Fibroblast of lung (primary cell): ENCODE measurements around the gene CA5A.
"Not testable (repeated sequence)": the region's sequence is repeated elsewhere in the genome, so short reads cannot be mapped to it uniquely, and the experiment has no call there.

Experiments
- EZH2 ChIP-seq: IDR thresholded peaks from 2 replicates; pipeline ENCODE4 v1.5.1; 2012; ENCODE audit warnings: low read length, control low read depth, mild to moderate bottlenecking; ENCODE audit errors: missing control alignments
- TF ChIP-seq, protein P1 (sequence below), 2 donors: IDR thresholded peaks in 1 of 2; conservative IDR thresholded peaks in 1 of 2; 1 replicate in 1 of 2; 2 replicates in 1 of 2; pipeline ENCODE4 v1.5.1; 2011 to 2012; ENCODE audit warnings: low read length in 2 of 2, control low read depth in 1 of 2, inconsistent platforms in 1 of 2, low read depth in 1 of 2, mild to moderate bottlenecking in 1 of 2

DNA sequence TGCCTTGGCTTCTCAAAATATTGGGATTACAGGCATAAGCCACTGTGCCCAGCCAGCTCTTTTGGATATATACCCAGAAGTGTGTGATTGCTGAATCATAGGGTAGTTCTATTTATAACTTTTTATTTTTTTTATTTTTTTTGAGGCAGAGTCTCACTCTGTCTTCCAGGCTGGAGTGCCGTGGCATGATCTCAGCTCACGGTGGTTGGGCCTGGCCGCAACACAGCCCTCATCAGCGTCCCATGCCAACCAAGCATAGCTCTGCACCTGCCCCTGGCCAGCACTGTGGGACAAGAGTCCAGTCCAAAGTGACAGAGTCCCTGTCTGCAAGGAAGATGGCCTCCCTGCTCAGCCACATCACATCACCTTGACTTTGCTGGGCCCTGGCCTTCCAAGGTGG lies 42.3 kb downstream of the CA5A start:
- TF ChIP-seq EZH2, result not testable (repeated sequence)
- TF ChIP-seq, protein P1, sequence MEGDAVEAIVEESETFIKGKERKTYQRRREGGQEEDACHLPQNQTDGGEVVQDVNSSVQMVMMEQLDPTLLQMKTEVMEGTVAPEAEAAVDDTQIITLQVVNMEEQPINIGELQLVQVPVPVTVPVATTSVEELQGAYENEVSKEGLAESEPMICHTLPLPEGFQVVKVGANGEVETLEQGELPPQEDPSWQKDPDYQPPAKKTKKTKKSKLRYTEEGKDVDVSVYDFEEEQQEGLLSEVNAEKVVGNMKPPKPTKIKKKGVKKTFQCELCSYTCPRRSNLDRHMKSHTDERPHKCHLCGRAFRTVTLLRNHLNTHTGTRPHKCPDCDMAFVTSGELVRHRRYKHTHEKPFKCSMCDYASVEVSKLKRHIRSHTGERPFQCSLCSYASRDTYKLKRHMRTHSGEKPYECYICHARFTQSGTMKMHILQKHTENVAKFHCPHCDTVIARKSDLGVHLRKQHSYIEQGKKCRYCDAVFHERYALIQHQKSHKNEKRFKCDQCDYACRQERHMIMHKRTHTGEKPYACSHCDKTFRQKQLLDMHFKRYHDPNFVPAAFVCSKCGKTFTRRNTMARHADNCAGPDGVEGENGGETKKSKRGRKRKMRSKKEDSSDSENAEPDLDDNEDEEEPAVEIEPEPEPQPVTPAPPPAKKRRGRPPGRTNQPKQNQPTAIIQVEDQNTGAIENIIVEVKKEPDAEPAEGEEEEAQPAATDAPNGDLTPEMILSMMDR (conservative IDR thresholded peaks at IDR 0.05 in 1 of 2, IDR thresholded peaks at IDR 0.05 in 1 of 2; ENCODE audit: low read depth in 1 of 2, low read length in 2 of 2), result not testable (repeated sequence)
